Astrocyte (in vitro differentiated cells and primary cell): ENCODE data around the gene TPM1. TPM values are rescaled to one million over a fixed set of nuclear protein-coding genes. Genes with fewer than 3 reads are reported as not detected.

Experiments
- DNase-seq: peaks from one replicate; pipeline ENCODE4 v3.0.0-alpha.2; 2010; ENCODE audit warnings: low read depth
- FAIRE-seq: peaks from 2 replicates; lab custom pipeline; 2011; peaks lifted over from hg19 to GRCh38; lab: Jason Lieb, UNC
- H2AFZ ChIP-seq: 2 replicates; pipeline ENCODE4 v1.6.0; 2012; ENCODE audit warnings: low read depth, low read length, inconsistent platforms
- H3K27ac ChIP-seq: 2 replicates; pipeline ENCODE4 v1.5.1; 2011; ENCODE audit warnings: low read depth, low read length, inconsistent platforms
- H3K27me3 ChIP-seq: 2 replicates; pipeline ENCODE4 v1.6.0; 2011; ENCODE audit warnings: low read length, inconsistent platforms; ENCODE audit not compliant: insufficient read depth
- H3K36me3 ChIP-seq: 2 replicates; pipeline ENCODE4 v1.5.1; 2011; ENCODE audit warnings: low read length, inconsistent platforms; ENCODE audit not compliant: insufficient read depth
- H3K4me1 ChIP-seq: 2 replicates; pipeline ENCODE4 v1.5.1; 2011; ENCODE audit warnings: low read length, inconsistent platforms; ENCODE audit not compliant: insufficient read depth
- H3K4me2 ChIP-seq: 2 replicates; pipeline ENCODE4 v1.6.0; 2012; ENCODE audit warnings: low read length, inconsistent platforms
- H3K4me3 ChIP-seq: 2 replicates; pipeline ENCODE4 v1.5.1; 2011; ENCODE audit warnings: low read depth, mild to moderate bottlenecking, low read length, inconsistent platforms; ENCODE audit not compliant: insufficient read depth
- H3K79me2 ChIP-seq: 2 replicates; pipeline ENCODE4 v1.6.0; 2012; ENCODE audit warnings: mild to moderate bottlenecking, low read length, inconsistent platforms; ENCODE audit not compliant: insufficient read depth
- H3K9ac ChIP-seq: 2 replicates; pipeline ENCODE4 v1.6.0; 2012; ENCODE audit warnings: mild to moderate bottlenecking, low read length, inconsistent platforms
- H3K9me3 ChIP-seq: 2 replicates; pipeline ENCODE4 v1.5.1; 2012; ENCODE audit warnings: low read depth, mild to moderate bottlenecking, low read length, inconsistent platforms; ENCODE audit not compliant: insufficient read depth
- H4K20me1 ChIP-seq: 2 replicates; pipeline ENCODE4 v1.6.0; 2012; ENCODE audit warnings: low read length, inconsistent platforms; ENCODE audit not compliant: insufficient read depth
- H3K27ac Mint-ChIP-seq: one replicate; pipeline ENCODE4 v1.8.0; 2021; ENCODE audit warnings: mild to moderate bottlenecking, mixed read lengths; ENCODE audit not compliant: unreplicated experiment
- H3K27me3 Mint-ChIP-seq: one replicate; pipeline ENCODE4 v1.8.0; 2021; ENCODE audit warnings: low read depth, mixed read lengths; ENCODE audit not compliant: unreplicated experiment
- H3K36me3 Mint-ChIP-seq: one replicate; pipeline ENCODE4 v1.8.0; 2021; ENCODE audit warnings: low read depth, mixed read lengths; ENCODE audit not compliant: unreplicated experiment
- H3K4me1 Mint-ChIP-seq: one replicate; pipeline ENCODE4 v1.8.0; 2021; ENCODE audit warnings: low read depth, mixed read lengths; ENCODE audit not compliant: unreplicated experiment
- H3K4me3 Mint-ChIP-seq: one replicate; pipeline ENCODE4 v1.8.0; 2021; ENCODE audit warnings: mild to moderate bottlenecking, moderate library complexity, mixed read lengths; ENCODE audit not compliant: unreplicated experiment
- H3K9me3 Mint-ChIP-seq: one replicate; pipeline ENCODE4 v1.8.0; 2021; ENCODE audit warnings: mild to moderate bottlenecking, mixed read lengths; ENCODE audit not compliant: unreplicated experiment
- CTCF ChIP-seq: IDR thresholded peaks from 2 replicates; pipeline ENCODE4 v1.5.1; 2011; ENCODE audit warnings: low read depth, mild to moderate bottlenecking, inconsistent platforms, low read length, moderate library complexity; ENCODE audit not compliant: insufficient read depth
- EZH2 ChIP-seq: IDR thresholded peaks from 2 replicates; pipeline ENCODE4 v1.6.1; 2012; ENCODE audit warnings: mild to moderate bottlenecking, low read length, inconsistent platforms; ENCODE audit not compliant: insufficient read depth
- total RNA-seq: library from RNA; stranded (reverse); gene quantifications from 2 replicates; pipeline ENCODE4 v1.2.1, GENCODE V29; 2021

TPM1 gene
- total RNA-seq, 1 donor from 2014 or later: 2,922 TPM

DNA sequence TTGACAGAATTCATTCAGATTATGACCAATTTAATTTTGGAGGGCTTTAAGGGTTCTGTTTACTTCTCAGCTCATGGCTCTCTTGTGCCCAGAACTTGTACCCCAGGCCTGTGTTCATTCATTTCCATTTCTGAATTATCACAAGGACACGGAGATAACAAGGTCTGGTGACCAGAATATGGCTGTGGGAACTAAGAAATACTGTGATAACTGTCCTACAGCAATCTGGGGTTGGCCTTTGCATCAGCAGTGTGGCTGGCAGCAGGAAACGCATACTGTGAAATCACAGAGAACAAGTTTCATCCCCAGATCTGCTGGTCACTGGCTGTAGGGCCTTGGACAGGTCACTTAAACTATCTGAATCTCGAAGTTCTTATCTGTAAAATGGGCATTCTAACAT is 41.8 kb upstream of the TPM1 start:
- no peak overlapping the region for H3K4me3 ChIP-seq
- DNase-seq: no peak
- no peaks in the 10 kb centered on the region for H3K36me3 Mint-ChIP-seq
- no peaks in the 10 kb centered on the region for H3K27me3 ChIP-seq
- H3K79me2 ChIP-seq: no peaks in the 10 kb centered on the region
- H3K4me1 ChIP-seq: no peaks in the 10 kb centered on the region
- no peak for FAIRE-seq
- H3K9me3 Mint-ChIP-seq: no peaks in the 10 kb centered on the region
- no peak overlapping the region for H3K27ac Mint-ChIP-seq
- H3K27ac ChIP-seq: no peak overlapping the region
- no peak overlapping the region for H3K4me2 ChIP-seq
- no peaks in the 10 kb centered on the region for H4K20me1 ChIP-seq
- no peak overlapping the region for H2AFZ ChIP-seq
- TF ChIP-seq EZH2 (no peak), CTCF (no peak)
- H3K4me1 Mint-ChIP-seq: peaks cover 22% of the 10 kb centered on the region
- no peak overlapping the region for H3K9ac ChIP-seq
- H3K4me3 Mint-ChIP-seq: no peak overlapping the region
- H3K36me3 ChIP-seq: no peaks in the 10 kb centered on the region
- H3K9me3 ChIP-seq: no peaks in the 10 kb centered on the region
- no peaks in the 10 kb centered on the region for H3K27me3 Mint-ChIP-seq

- Histone ChIP-seq H3K36me3 (no peaks in the 10 kb centered on the region), H3K27me3 (no peaks in the 10 kb centered on the region), H3K27ac (no peak overlapping the region), H3K9me3 (no peaks in the 10 kb centered on the region), H3K4me2 (no peak overlapping the region), H4K20me1 (no peaks in the 10 kb centered on the region), H3K4me3 (no peak overlapping the region), H3K79me2 (no peaks in the 10 kb centered on the region), H3K4me1 (no peaks in the 10 kb centered on the region), H3K9ac (no peak overlapping the region), H2AFZ (no peak overlapping the region)
- Mint-ChIP-seq H3K4me1 (peaks cover 16% of the 10 kb centered on the region), H3K4me3 (no peak overlapping the region), H3K27ac (no peak overlapping the region), H3K9me3 (no peaks in the 10 kb centered on the region), H3K36me3 (no peaks in the 10 kb centered on the region), H3K27me3 (no peaks in the 10 kb centered on the region)
- TF ChIP-seq EZH2 (no peak), CTCF (no peak)
- no peak for DNase-seq
- no peak for FAIRE-seq
Measured at GRCh38 chr15:63004211-63004610, 38.3 kb upstream of the TPM1 start.

GRCh38 chr15:63006032-63006878 is 36.3 kb upstream of the TPM1 start:
- H3K27ac ChIP-seq: no peak overlapping the region
- Mint-ChIP-seq H3K27me3 (no peaks in the 10 kb centered on the region), H3K4me1 (peaks cover 11% of the 10 kb centered on the region), H3K4me3 (no peak overlapping the region), H3K9me3 (peaks cover 1% of the 10 kb centered on the region), H3K36me3 (no peaks in the 10 kb centered on the region), H3K27ac (no peak overlapping the region)
- H3K36me3 ChIP-seq: no peaks in the 10 kb centered on the region
- no peaks in the 10 kb centered on the region for H4K20me1 ChIP-seq
- H3K27me3 ChIP-seq: no peaks in the 10 kb centered on the region
- no peak overlapping the region for H3K4me2 ChIP-seq
- no peaks in the 10 kb centered on the region for H3K4me1 ChIP-seq
- H3K9me3 ChIP-seq: no peaks in the 10 kb centered on the region
- DNase-seq (no peak), FAIRE-seq (no peak)
- no peak overlapping the region for H2AFZ ChIP-seq
- H3K9ac ChIP-seq: no peak overlapping the region
- TF ChIP-seq CTCF (no peak), EZH2 (no peak)
- no peak overlapping the region for H3K4me3 ChIP-seq
- H3K79me2 ChIP-seq: no peaks in the 10 kb centered on the region
